ENCODE measurements around the gene CALHM3. TPM values are rescaled to one million over a fixed set of nuclear protein-coding genes. Genes with fewer than 3 reads are reported as not detected.
A peak's percentile ranks its signal among the peaks of the same experiment; 100 is the strongest.

CALHM3 gene
- total RNA-seq, 6 donors from 2014 or later = 0.30 to 0.79 TPM; not detected in 4

DNA sequence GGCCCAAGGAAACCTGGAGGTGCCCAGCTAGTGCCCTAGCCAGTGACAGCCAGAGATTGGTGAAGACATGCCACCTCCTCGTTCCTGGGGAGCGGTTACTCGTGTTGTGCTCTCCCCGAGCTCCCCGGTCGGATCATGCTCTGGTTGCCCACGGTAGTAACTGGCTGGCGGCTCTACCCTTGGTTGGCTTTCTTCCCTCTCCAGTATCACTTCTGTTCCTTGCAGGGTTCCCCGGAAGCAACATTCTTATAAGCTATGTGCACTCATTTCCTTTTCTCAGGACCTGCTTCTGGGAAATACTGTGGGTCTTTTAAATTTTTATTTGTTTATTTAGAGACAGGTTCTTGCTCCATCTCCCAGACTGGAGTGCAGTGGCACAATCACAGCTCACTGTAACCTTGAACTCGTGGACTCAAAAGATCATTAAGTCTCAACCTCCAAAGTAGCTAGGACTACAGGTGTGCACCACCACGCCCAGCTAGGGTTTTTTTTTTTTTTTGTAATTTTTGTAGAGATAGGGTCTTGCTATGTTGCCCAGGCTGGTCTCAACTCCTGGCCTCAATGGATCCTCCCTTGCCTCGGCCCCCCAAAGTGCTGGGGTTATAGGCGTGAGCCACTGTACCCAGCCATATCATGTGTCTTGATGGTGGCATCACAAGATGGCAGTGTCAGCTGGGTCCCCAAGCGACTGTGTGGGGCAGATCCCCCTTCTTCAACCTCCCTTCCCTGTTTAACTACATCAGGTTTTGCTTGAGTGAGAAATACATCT is 13.4 kb downstream of the CALHM3 start:
- ATAC-seq (ENCODE audit: low FRiP score in 2 of 2) (peak in 1 of 2 donors; percentile 27), DNase-seq (no peak)
- Histone ChIP-seq H3K4me3 (no peak overlapping the region), H3K27me3 (no peaks in the 10 kb centered on the region), H3K9me3 (no peaks in the 10 kb centered on the region), H3K4me1 (peaks cover 0 to 2% (median 0%) of the 10 kb centered on the region in 4 donors), H3K27ac (no peak overlapping the region), H3K36me3 (no peaks in the 10 kb centered on the region)
- TF ChIP-seq EP300 (IDR thresholded peaks at IDR 0.05) (no peak), POLR2A (IDR thresholded peaks at IDR 0.05) (no peak), POLR2AphosphoS5 (IDR thresholded peaks at IDR 0.05) (no peak)
- 83 to 84% methylated on average over 14 of the region's 14 CpGs for WGBS, 2 donors

DNA sequence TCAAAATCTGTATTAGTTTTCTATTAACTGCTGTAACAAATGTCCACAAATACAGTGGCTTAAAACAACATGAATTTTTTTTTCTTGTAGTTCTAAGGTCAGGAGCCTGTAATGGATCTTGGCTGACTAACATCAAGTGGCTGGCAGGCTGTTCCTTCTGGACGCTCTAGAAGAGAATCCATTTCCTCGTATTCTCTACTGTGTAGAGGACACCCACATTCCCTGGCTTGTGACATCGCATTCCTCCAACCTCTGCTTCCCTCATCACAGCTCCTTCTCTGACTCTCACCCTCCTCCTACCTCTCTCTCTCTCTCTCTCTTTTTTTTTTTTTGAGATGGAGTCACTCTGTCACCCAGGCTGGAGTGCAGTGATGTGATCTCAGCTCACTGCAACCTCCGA is 15.5 kb downstream of the CALHM3 start:
- H3K4me3 ChIP-seq = no peak overlapping the region
- H3K9me3 ChIP-seq = no peaks in the 10 kb centered on the region
- no peak overlapping the region for H3K27ac ChIP-seq
- TF ChIP-seq EP300 (IDR thresholded peaks at IDR 0.05) (no peak), POLR2A (IDR thresholded peaks at IDR 0.05) (no peak), POLR2AphosphoS5 (IDR thresholded peaks at IDR 0.05) (no peak)
- TF ChIP-seq, protein P1, sequence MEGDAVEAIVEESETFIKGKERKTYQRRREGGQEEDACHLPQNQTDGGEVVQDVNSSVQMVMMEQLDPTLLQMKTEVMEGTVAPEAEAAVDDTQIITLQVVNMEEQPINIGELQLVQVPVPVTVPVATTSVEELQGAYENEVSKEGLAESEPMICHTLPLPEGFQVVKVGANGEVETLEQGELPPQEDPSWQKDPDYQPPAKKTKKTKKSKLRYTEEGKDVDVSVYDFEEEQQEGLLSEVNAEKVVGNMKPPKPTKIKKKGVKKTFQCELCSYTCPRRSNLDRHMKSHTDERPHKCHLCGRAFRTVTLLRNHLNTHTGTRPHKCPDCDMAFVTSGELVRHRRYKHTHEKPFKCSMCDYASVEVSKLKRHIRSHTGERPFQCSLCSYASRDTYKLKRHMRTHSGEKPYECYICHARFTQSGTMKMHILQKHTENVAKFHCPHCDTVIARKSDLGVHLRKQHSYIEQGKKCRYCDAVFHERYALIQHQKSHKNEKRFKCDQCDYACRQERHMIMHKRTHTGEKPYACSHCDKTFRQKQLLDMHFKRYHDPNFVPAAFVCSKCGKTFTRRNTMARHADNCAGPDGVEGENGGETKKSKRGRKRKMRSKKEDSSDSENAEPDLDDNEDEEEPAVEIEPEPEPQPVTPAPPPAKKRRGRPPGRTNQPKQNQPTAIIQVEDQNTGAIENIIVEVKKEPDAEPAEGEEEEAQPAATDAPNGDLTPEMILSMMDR (IDR thresholded peaks at IDR 0.05) = no peak
- 69 to 77% methylated on average over 4 of the region's 4 CpGs for WGBS, 2 donors
- H3K27me3 ChIP-seq = no peaks in the 10 kb centered on the region
- H3K4me1 ChIP-seq = no peaks in the 10 kb centered on the region
- H3K36me3 ChIP-seq = no peaks in the 10 kb centered on the region
- ATAC-seq (ENCODE audit: low FRiP score in 2 of 2) (no peak), DNase-seq (no peak)

DNA sequence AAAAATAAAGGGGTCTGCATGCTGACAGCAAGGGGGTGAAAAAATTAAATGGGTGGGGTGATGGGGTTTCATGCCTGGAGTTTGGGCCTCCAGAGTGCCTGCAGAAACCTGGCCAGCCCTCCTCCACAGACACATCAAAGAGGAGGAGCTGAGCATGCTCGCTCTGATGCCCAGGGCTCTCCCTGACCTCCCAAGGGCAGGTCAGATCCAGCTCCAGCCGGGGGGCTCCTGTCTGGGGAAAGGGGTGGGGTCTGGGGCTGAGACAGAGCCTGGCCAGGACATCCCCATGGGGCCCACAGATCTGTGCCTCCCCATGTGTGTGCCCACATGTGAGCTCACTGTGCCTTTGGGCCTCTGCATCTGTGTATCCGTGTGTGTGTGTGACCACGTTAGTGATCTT is 19.4 kb downstream of the CALHM3 start:
- DNase-seq (no peak), ATAC-seq (ENCODE audit: low FRiP score in 2 of 2) (no peak)
- Histone ChIP-seq H3K27ac (no peak overlapping the region), H3K4me1 (no peaks in the 10 kb centered on the region), H3K36me3 (no peaks in the 10 kb centered on the region), H3K4me3 (no peak overlapping the region), H3K9me3 (no peaks in the 10 kb centered on the region), H3K27me3 (no peaks in the 10 kb centered on the region)
- 69% methylated on average over 2 of the region's 4 CpGs; no CpG with 5 or more reads in 1 of the 2 donors for WGBS, 2 donors
- TF ChIP-seq POLR2AphosphoS5 (IDR thresholded peaks at IDR 0.05) = no peak
- TF ChIP-seq, protein P1 (IDR thresholded peaks at IDR 0.05) = no peak
- no peak for TF ChIP-seq POLR2A (IDR thresholded peaks at IDR 0.05)
- no peak for TF ChIP-seq EP300 (IDR thresholded peaks at IDR 0.05)

DNA sequence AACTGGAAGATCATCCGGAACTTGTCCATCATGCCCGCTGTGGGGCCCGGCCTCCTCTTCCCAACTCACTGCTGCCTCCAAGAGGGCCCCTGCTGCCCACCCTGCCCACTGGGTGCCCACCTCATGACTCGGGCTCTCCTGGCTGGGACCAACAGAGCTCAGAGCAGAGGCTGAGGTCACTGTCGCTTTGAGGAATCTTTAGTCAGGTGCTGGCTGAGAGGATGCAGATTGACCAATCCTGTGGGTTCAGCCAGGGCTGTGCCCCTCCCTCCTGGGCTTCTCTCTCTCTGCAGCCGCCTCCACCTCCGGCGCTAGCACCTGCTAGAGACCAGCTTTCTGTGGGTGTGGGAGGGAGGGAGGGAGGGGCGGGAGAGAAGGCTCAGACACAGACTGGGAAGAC is 20.3 kb downstream of the CALHM3 start, which contains the start of gene CALHM1:
CALHM1 (minus strand) TSS at position 181 of the 400 bp plus-strand sequence; CDS start at position 32, 149 bp downstream.
- Histone ChIP-seq H3K27me3 (no peaks in the 10 kb centered on the region), H3K36me3 (no peaks in the 10 kb centered on the region), H3K9me3 (no peaks in the 10 kb centered on the region), H3K4me3 (no peak within 1 kb of the TSS), H3K27ac (no peak within 1 kb of the TSS), H3K4me1 (no peaks in the 10 kb centered on the region)
- 52 to 61% methylated on average over 5 to 9 of the region's 9 CpGs for WGBS, 2 donors
- ATAC-seq (ENCODE audit: low FRiP score in 2 of 2) (no peak), DNase-seq (no peak)
- TF ChIP-seq, protein P1 (IDR thresholded peaks at IDR 0.05) = no peak

DNA sequence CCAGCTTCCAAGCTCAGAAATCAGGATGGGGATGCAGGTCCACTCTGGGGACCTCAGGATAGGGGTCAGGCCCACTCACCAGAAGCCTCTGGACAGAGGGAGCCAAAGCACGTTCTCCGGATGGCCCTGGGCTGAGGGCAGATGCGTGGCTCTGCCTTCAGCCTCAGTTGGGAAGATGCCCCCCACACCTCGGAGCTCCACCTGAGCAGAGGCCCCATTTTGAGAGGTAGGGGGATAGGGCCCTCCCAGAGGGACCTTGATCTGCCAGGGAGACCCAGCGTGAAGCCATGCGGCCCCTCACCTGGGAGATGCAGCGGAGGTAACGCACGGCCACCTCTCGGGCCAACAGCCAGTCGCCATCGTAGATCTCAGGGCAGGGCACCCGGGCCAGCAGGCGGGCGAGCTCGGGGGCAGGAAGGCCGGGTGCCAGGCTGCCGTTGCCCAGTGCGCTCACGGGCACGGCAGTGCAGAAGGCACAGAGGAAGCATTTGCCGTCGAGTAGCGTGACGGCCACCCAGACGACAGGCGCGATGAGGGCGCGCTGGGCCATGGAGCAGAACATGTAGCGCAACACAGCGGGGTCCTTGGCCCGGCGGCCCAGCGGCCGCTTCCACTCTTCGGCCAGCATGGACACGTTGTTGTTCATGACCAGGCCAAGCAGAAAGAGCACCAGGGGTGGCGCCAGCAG is 21.0 kb downstream of the CALHM3 start:
- no peak overlapping the region for H3K27ac ChIP-seq
- ATAC-seq (ENCODE audit: low FRiP score in 2 of 2) (peak in 1 of 2 donors; percentile 5), DNase-seq (peak in 1 of 2 donors; percentile 84)
- H3K9me3 ChIP-seq = no peaks in the 10 kb centered on the region
- 94% methylated on average over 22 to 31 of the region's 39 CpGs for WGBS, 2 donors
- no peak overlapping the region for H3K4me3 ChIP-seq
- H3K36me3 ChIP-seq = no peaks in the 10 kb centered on the region
- H3K27me3 ChIP-seq = no peaks in the 10 kb centered on the region
- peaks cover 0 to under 1% (median 0%) of the 10 kb centered on the region in 4 donors for H3K4me1 ChIP-seq
- TF ChIP-seq POLR2A (IDR thresholded peaks at IDR 0.05) (no peak), POLR2AphosphoS5 (IDR thresholded peaks at IDR 0.05) (no peak), EP300 (IDR thresholded peaks at IDR 0.05) (no peak)
- TF ChIP-seq, protein P1 (IDR thresholded peaks at IDR 0.05) = no peak
